ENCODE results near the gene SPAG7. TPM values are rescaled to one million over a fixed set of nuclear protein-coding genes. Genes with fewer than 3 reads are reported as not detected.
"Not testable (repeated sequence)": the region's sequence is repeated elsewhere in the genome, so short reads cannot be mapped to it uniquely, and the experiment has no call there.

The SPAG7 gene
- total RNA-seq, 1 experiment from 2014 or later: 32.3 TPM

DNA sequence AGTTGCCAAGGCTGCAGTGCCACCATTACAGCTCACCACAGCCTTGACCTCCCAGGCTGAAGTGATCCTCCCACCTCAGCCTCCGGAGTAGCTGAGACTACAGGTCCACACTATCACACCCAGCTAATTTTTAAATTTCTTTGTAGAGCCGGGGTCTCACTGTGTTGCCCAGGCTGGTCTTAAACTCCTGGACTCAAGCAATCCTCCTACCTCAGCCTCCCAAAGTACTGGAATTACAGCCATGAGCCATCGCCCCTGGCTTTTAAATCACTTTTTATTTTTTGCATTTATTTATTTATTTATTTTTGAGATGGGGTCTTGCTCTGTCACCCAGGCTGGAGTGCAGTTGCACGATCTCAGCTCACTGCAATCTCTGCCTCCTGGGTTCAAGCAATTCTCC, 53.1 kb downstream of the SPAG7 start:
- DNase-seq (ENCODE audit: low spot score); in situ Hi-C loops (cut with HindIII; ENCODE audit: low sequenced_read_pairs): not testable (repeated sequence)

DNA sequence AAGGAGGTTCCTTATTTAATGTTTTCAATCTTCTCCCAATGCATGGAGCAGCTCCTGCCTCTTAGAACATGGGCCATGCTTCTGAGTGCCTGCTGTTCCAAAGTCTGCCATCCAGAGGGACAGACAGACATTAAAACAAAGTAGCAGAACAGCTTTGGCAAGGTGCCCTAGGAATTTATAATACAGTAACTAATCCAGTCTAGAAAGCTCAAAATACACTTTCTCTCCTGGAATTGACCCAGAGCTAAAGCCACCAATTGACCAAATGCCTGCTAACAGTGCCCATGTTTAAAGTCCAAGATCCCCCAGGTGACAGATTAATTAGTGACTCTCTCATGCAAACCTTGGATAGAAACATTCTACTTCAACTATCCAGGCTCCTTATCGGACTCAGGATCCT, 53.6 kb downstream of the SPAG7 start:
- DNase-seq (ENCODE audit: low spot score): no peak
- in situ Hi-C loops (cut with HindIII; ENCODE audit: low sequenced_read_pairs): no loop called here

Other genes starting within 250 kb of the SPAG7 start
- 24.3 and 29.8 TPM in 2 replicates for gene MED11, start 236.4 kb downstream of the SPAG7 start, total RNA-seq (2014; rRNA removed; shearing (Covaris generic))
- gene ZMYND15, start 228.0 kb downstream of the SPAG7 start, total RNA-seq (2014; rRNA removed; shearing (Covaris generic)): 0.68 TPM in 1 of 2 replicates, not detected in the other
- gene CXCL16, start 227.9 kb downstream of the SPAG7 start, total RNA-seq (2014; rRNA removed; shearing (Covaris generic)): 0.86 TPM in 1 of 2 replicates, not detected in the other
- not detected in 2 replicates for gene TM4SF5, start 195.9 kb downstream of the SPAG7 start, total RNA-seq (2014; rRNA removed; shearing (Covaris generic))
- gene VMO1, start 181.5 kb downstream of the SPAG7 start, total RNA-seq (2014; rRNA removed; shearing (Covaris generic)): not detected in 2 replicates
- not detected in 2 replicates for gene GLTPD2, start 178.9 kb downstream of the SPAG7 start, total RNA-seq (2014; rRNA removed; shearing (Covaris generic))
- gene PSMB6, start 171.7 kb downstream of the SPAG7 start, total RNA-seq (2014; rRNA removed; shearing (Covaris generic)): 390 and 445 TPM in 2 replicates
- gene PLD2, start 160.7 kb downstream of the SPAG7 start, total RNA-seq (2014; rRNA removed; shearing (Covaris generic)): 20.9 and 28.4 TPM in 2 replicates
- 33.8 and 48.3 TPM in 2 replicates for gene MINK1, start 134.5 kb downstream of the SPAG7 start, total RNA-seq (2014; rRNA removed; shearing (Covaris generic))
- not detected in 2 replicates for gene C17orf107, start 68.3 kb downstream of the SPAG7 start, total RNA-seq (2014; rRNA removed; shearing (Covaris generic))
- gene CHRNE, start 64.7 kb downstream of the SPAG7 start, total RNA-seq (2014; rRNA removed; shearing (Covaris generic)): not detected in 2 replicates
- not detected in 2 replicates for gene GP1BA, start 35.5 kb downstream of the SPAG7 start, total RNA-seq (2014; rRNA removed; shearing (Covaris generic))
- 111 and 132 TPM in 2 replicates for gene SLC25A11, start 27.8 kb downstream of the SPAG7 start, total RNA-seq (2014; rRNA removed; shearing (Covaris generic))
- gene RNF167, start 27.5 kb downstream of the SPAG7 start, total RNA-seq (2014; rRNA removed; shearing (Covaris generic)): 86.0 and 97.4 TPM in 2 replicates
- gene PFN1, start 19.3 kb downstream of the SPAG7 start, total RNA-seq (2014; rRNA removed; shearing (Covaris generic)): 563 and 707 TPM in 2 replicates
- 52.8 and 75.4 TPM in 2 replicates for gene ENO3, start 16.7 kb downstream of the SPAG7 start, total RNA-seq (2014; rRNA removed; shearing (Covaris generic))
- gene CAMTA2, start 19.9 kb upstream of the SPAG7 start, total RNA-seq (2014; rRNA removed; shearing (Covaris generic)): 6.9 and 16.9 TPM in 2 replicates
- gene INCA1, start 29.7 kb upstream of the SPAG7 start, total RNA-seq (2014; rRNA removed; shearing (Covaris generic)): 0.14 TPM in 1 of 2 replicates, not detected in the other
- 75.6 and 95.9 TPM in 2 replicates for gene KIF1C, start 30.1 kb upstream of the SPAG7 start, total RNA-seq (2014; rRNA removed; shearing (Covaris generic))
- not detected in 2 replicates for gene SLC52A1, start 67.6 kb upstream of the SPAG7 start, total RNA-seq (2014; rRNA removed; shearing (Covaris generic))
- not detected in 2 replicates for gene ZFP3, start 110.7 kb upstream of the SPAG7 start, total RNA-seq (2014; rRNA removed; shearing (Covaris generic))
- 10.1 and 11.8 TPM in 2 replicates for gene ZNF232, start 144.1 kb upstream of the SPAG7 start, total RNA-seq (2014; rRNA removed; shearing (Covaris generic))
- gene USP6, start 148.2 kb upstream of the SPAG7 start, total RNA-seq (2014; rRNA removed; shearing (Covaris generic)): not detected in 2 replicates
- 9.1 and 18.1 TPM in 2 replicates for gene ZNF594, start 224.1 kb upstream of the SPAG7 start, total RNA-seq (2014; rRNA removed; shearing (Covaris generic))